ENCODE data around the gene DDX1.

GRCh38 chr2:15593327-15593705, 1.6 kb downstream of the DDX1 start:
- TF ChIP-seq CTCF (IDR thresholded peaks at IDR 0.05; ENCODE audit: extremely low read depth in 1 of 2, insufficient read depth in 1 of 2, low read depth in 1 of 2, low read length in 2 of 2): no peak
- TF ChIP-seq POLR2A (IDR thresholded peaks at IDR 0.05; ENCODE audit: low read depth, low read length): no peak
- no peak for TF ChIP-seq MYC (IDR thresholded peaks at IDR 0.05; ENCODE audit: low read depth, low read length)
- no peak for TF ChIP-seq EZH2 (IDR thresholded peaks at IDR 0.05; ENCODE audit: borderline replicate concordance, low read depth, low read length, severe bottlenecking)

Data from endothelial cell of umbilical vein (primary cell).